ENCODE results near the gene SPATA31E1.

Gene SPATA31E1

GRCh38 chr9:87864915-87865314 is 17.8 kb upstream of the SPATA31E1 start:
- DNase-seq, result no peak

GRCh38 chr9:87865626-87866025 is 17.1 kb upstream of the SPATA31E1 start:
- DNase-seq, result no peak

GRCh38 chr9:87867391-87867790 is 15.3 kb upstream of the SPATA31E1 start:
- DNase-seq, result no peak

GRCh38 chr9:87868175-87868574 is 14.5 kb upstream of the SPATA31E1 start:
- DNase-seq, result no peak

- no peak for DNase-seq
These were observed 14.0 kb upstream of the SPATA31E1 start for GRCh38 chr9:87868635-87869034.

- DNase-seq, result no peak
These were observed 13.6 kb upstream of the SPATA31E1 start for GRCh38 chr9:87869082-87869481.

GRCh38 chr9:87871425-87872078 is 11.1 kb upstream of the SPATA31E1 start:
- no peak for DNase-seq

- no peak for DNase-seq
These were observed 10.5 kb upstream of the SPATA31E1 start for GRCh38 chr9:87872079-87872624.

- no peak for DNase-seq
These were observed 8.9 kb upstream of the SPATA31E1 start for GRCh38 chr9:87873607-87874303.

GRCh38 chr9:87874304-87874623 is 8.4 kb upstream of the SPATA31E1 start:
- no peak for DNase-seq

- DNase-seq, result no peak
These were observed 7.6 kb upstream of the SPATA31E1 start for GRCh38 chr9:87875060-87875459.

- DNase-seq, result no peak
These were observed 6.7 kb upstream of the SPATA31E1 start for GRCh38 chr9:87875831-87876545.

GRCh38 chr9:87876708-87877107 is 6.0 kb upstream of the SPATA31E1 start:
- DNase-seq, result no peak

GRCh38 chr9:87878989-87879511 is 3.6 kb upstream of the SPATA31E1 start:
- no peak for DNase-seq

GRCh38 chr9:87880116-87880515 is 2.6 kb upstream of the SPATA31E1 start:
- DNase-seq, result no peak

- DNase-seq, result no peak
These were observed 2.0 kb upstream of the SPATA31E1 start for GRCh38 chr9:87880683-87881082.

GRCh38 chr9:87883274-87883673 is 597 bp downstream of the SPATA31E1 start:
- DNase-seq, result no peak

- DNase-seq, result no peak
These were observed 1.3 kb downstream of the SPATA31E1 start for GRCh38 chr9:87883990-87884389.

- no peak for DNase-seq
These were observed 2.1 kb downstream of the SPATA31E1 start for GRCh38 chr9:87884578-87885459.

GRCh38 chr9:87885484-87886189 is 3.0 kb downstream of the SPATA31E1 start:
- no peak for DNase-seq

- DNase-seq, result no peak
These were observed 3.7 kb downstream of the SPATA31E1 start for GRCh38 chr9:87886210-87886932.
